Measurements from ENCODE around the gene AGBL5.

GRCh38 chr2:27006602-27007415, 44.7 kb upstream of the AGBL5 start:
- TF ChIP-seq POLR2AphosphoS5 (IDR thresholded peaks at IDR 0.05; ENCODE audit: borderline replicate concordance, low read depth, low read length) (no peak), EZH2 (IDR thresholded peaks at IDR 0.05) (no peak)

Data from SK-N-MC (cell line).